NK-92 (cell line): Measurements from ENCODE around the gene CDHR2.
"Not testable (repeated sequence)": the region's sequence is repeated elsewhere in the genome, so short reads cannot be mapped to it uniquely, and the experiment has no call there.

Source experiments
- DNase-seq: peaks from one replicate; lab custom pipeline; 2025; ENCODE audit not compliant: unreplicated experiment; lab: John Stamatoyannopoulos, UW

Gene CDHR2

GRCh38 chr5:176561259-176561658 lies 12.1 kb downstream of the CDHR2 start:
- no peak for DNase-seq

- DNase-seq = no peak
Measured at GRCh38 chr5:176562189-176562588, 13.0 kb downstream of the CDHR2 start.

- no peak for DNase-seq
Measured at GRCh38 chr5:176564002-176564401, 14.9 kb downstream of the CDHR2 start.

- DNase-seq = no peak
Measured at GRCh38 chr5:176565760-176566288, 16.7 kb downstream of the CDHR2 start.

- no peak for DNase-seq
Measured at GRCh38 chr5:176568657-176569056, 19.5 kb downstream of the CDHR2 start.

- DNase-seq = no peak
Measured at GRCh38 chr5:176570044-176570443, 20.9 kb downstream of the CDHR2 start.

DNA sequence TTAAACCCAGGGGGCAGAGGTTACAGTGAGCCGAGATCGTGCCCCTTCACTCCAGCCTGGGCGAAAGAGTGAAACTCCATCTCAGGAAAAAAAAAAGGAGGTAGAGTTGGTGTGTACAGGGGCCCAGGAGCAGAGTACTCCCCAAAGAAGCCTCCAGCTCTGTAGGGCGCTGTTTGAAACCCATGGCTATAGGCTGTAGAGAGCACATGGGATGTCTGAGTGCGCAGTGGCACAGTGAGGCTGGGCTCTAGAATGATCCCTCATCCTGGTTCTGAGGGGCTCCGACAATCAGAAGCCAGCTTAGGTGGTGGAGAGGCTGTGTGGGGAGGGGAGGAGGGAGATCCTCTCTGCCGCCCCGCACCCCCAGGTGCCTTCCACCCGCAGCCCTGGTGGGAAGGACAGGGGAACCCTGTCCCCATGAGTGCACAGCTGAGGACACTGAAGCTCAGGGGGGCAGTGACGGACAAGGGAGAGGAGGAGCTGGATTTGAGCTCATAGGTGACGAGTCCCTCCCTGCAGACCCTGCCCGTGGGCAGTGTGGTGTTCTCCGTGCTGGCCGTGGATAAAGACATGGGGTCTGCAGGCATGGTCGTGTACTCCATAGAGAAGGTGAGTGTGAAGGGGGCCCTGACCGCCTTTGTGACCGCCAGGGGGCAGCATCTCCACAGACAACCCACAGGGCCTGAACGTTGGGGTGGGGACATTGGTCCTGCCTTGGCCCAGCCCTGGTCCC lies 24.6 kb downstream of the CDHR2 start:
- no peak for DNase-seq

- no peak for DNase-seq
Measured at GRCh38 chr5:176574297-176574591, 25.1 kb downstream of the CDHR2 start.

DNA sequence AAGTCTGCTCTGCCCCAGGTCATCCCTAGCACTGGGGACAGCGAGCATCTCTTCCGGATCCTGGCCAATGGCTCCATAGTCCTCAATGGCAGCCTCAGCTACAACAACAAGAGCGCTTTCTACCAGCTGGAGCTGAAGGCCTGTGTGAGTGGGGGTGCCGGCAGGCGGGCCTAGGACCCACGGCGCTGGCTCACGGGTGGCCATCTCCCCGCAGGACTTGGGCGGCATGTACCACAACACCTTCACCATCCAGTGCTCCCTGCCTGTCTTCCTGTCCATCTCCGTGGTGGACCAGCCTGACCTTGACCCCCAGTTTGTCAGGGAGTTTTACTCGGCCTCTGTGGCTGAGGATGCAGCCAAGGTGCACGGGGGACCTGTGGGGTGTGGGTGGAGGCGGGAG lies 25.9 kb downstream of the CDHR2 start:
- no peak for DNase-seq

- DNase-seq = no peak
Measured at GRCh38 chr5:176575488-176576422, 26.6 kb downstream of the CDHR2 start.

DNA sequence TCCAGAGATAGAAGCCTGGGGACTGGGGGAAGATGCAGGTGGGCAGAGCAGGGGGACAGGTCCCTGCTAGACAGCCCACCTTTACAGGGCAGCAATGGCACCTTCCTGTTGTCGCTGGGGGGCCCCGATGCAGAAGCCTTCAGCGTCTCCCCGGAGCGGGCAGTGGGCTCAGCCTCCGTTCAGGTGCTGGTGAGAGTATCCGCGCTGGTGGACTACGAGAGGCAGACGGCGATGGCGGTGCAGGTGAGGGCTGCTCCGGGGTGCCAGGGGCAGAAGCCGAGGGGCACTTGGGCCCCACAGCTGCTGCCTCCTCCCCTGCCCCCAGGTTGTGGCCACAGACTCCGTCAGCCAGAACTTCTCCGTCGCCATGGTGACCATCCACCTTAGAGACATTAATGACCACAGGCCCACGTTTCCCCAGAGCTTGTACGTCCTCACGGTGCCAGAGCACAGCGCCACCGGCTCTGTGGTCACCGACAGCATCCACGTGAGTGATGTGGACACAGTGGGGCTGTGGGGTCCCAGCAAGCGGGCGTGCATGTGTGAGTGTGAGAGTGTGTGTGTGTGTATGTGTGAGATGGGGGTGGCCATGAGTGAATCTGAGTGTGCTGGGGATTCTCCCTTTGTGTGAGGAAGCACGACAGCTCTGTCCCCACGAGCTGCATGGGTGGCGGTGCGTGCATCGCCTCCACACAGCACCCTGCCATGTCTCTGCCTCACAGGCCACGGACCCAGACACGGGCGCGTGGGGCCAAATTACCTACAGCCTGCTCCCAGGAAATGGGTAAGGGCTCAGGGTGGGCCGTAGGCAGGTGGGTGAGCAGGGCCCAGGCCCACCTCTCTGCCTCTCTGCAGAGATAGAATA lies 28.4 kb downstream of the CDHR2 start:
- no peak for DNase-seq

DNA sequence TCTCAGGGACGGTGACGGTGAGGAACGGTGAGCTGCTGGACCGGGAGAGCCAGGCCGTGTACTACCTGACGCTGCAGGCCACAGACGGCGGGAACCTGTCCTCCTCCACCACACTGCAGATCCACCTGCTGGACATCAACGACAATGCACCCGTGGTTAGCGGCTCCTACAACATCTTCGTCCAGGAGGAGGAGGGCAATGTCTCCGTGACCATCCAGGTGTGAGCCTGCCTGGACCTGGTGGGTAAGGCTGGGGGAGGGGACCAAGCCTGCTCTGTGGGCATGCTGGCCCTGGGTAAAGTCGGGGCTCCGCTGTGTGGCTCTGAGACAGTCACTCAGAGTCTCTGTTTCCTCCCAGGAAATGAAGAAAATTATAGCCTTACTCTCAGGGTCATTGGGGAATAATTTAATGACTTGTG lies 29.3 kb downstream of the CDHR2 start:
- no peak for DNase-seq

DNA sequence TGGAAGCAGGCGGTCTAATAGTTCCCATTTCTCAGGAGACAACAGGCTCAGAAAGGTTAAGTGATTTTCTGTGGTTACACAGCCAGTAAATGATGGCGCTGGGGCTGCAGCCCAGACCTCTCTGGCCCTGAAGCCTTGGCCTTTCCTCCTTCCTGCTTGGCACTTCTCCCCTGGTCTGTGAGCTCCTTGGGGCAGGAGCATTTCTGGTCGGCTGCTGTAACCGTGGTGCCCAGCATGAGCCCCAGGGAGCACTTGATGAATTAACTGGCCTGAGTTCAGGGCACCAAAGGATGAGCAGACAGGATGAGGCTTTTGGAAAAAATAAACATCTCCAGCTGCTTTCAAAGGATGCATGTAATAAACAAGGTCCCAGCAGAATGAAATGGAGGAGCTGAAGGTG lies 30.2 kb downstream of the CDHR2 start:
- no peak for DNase-seq

DNA sequence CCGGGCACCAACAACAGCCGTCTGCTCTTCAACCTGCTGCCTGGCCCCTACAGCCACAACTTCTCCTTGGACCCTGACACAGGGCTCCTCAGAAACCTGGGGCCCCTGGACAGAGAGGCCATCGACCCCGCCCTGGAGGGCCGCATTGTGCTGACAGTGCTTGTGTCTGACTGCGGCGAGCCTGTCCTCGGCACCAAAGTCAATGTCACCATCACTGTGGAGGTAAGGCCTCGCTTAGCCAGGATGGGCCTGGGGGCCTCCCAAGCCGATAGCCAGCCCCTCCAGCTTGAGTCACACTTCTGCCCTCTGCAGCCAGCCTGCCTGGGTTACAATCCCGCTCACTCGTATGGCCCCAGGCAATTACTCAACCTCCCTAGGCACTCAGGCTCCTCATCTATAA lies 32.2 kb downstream of the CDHR2 start:
- DNase-seq = no peak

GRCh38 chr5:176583076-176583475 lies 33.9 kb downstream of the CDHR2 start:
- no peak for DNase-seq

- no peak for DNase-seq
Measured at GRCh38 chr5:176587398-176587797, 38.3 kb downstream of the CDHR2 start.

- DNase-seq = no peak
Measured at GRCh38 chr5:176588297-176588696, 39.2 kb downstream of the CDHR2 start.

- DNase-seq = no peak
Measured at GRCh38 chr5:176589039-176589769, 40.1 kb downstream of the CDHR2 start.

GRCh38 chr5:176590035-176590717 lies 41.0 kb downstream of the CDHR2 start:
- no peak for DNase-seq

- not testable (repeated sequence) for DNase-seq
Measured at GRCh38 chr5:176591667-176592066, 42.5 kb downstream of the CDHR2 start.
